GM21381 (cell line): ENCODE measurements around the gene UXS1.

Experiments
- ATAC-seq: cut with Tn5 transposase; IDR thresholded peaks from one replicate; pipeline ENCODE4 v1.9.1; 2021; ENCODE audit warnings: mild to moderate bottlenecking, moderate library complexity; ENCODE audit not compliant: unreplicated experiment

The UXS1 gene

DNA sequence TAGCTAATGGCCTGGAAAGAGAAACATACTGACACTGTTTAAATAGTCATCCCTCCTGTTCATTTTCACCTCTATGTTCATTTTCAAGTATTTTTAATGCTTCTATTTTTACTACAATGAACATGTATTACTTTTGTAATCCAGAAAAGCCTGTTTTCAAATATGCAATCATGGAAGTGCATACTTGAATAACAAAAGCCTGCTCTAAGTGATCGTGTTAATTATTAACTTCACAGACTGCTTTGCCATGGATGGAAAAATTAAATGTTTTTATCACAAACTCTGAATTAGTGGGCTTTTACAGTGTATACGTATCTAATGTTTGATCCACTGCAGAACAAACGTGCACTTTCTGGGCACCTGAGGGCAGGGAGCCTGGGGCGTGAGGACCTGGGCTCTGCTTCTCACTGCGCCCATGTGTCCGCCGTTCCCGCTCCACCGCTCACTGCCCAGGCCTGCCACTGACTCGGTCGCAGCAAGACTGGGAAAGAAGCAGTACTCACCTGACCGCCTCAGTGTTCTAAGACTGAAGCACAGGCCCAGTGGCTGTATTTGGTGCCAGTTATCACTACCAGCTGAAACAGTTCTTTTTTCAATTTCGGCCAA lies 80.6 kb downstream of the UXS1 start:
- ATAC-seq = no peak

GRCh38 chr2:106111882-106112571 lies 82.1 kb downstream of the UXS1 start:
- ATAC-seq = no peak

DNA sequence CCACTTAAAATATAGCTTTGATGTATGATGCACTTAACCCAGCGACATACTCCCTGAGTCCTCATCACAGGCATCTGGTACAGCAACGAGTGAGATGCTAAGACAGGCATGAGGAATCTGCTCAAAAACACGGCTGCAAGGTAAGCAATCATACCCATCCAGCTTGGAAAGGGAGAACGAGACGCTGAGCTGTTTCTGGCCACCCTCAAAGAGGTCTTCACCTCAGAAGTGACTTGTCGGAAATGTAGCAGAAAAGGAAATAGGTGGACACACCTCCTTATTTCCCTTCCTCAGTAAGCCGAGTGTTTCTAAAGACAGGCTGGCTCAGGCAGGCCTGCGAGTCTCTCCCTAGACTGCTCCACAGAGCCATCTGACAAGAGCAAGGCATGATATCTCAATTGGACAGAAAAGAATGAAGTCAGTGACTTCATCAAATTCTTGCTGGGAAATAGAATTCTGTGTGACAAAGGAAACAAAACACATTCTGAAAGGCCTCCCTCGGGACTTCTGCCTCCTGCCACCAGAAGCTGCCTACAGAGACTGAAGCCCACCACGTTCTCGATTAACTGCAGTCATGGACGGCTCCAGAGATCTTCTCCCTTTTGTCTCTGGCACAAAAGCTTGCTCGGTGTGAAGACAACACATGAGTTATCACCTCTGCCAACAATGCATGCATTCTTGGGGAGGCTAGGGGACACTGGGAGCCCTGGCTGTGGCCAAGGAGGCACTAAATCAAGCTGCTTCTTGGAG lies 84.3 kb downstream of the UXS1 start:
- no peak for ATAC-seq

DNA sequence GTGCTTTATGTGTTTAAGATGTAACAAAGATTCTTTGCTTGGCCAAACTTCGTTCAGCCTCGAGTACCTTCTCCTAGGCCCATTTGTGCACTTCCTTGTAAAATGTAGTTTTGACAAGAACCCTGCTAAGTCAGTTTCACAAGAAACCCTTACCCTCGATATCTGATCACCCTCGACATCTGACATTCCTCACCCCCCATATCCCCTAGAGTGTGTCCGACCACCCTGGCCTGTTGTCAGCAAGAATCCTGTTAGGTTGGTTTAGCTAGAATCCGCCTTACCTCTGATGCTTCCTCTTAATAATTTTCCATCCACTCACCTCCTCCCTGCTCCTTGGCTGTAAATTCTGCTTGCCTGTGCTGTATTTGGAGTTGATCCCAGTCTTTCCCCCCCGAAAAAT lies 85.3 kb downstream of the UXS1 start:
- no peak for ATAC-seq

- ATAC-seq = no peak
Observed at GRCh38 chr2:106108351-106108750, 85.8 kb downstream of the UXS1 start.

DNA sequence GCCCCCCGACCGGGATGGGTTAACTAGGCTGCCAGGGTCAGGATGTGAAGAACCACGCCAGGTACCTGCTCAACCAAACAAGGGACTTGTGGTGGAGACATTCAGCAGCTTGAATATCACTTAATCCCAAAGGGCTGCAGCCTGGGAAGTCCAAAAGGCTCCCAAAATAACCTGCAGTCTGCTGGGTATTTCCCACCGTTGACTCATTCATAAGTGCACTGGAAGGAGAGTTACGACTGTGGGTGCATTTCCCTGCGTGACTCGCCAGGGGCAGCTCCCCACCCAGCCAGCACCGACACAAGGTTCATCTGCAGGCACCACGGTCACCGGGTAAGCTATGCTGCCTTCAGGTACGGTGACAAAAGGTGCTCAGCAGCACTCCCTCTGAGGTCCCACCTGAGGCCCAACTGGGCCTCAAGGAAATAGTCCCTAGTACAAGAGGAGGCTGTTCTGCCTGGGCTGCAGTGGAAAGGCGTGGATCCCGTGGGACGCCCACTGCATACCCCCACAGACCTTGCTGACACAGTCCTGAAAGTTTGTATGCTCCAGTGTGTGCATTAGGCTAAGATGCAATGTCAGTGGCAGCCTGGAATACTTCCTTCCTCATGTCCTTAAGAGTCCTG lies 86.5 kb downstream of the UXS1 start:
- ATAC-seq = peak; percentile 69

DNA sequence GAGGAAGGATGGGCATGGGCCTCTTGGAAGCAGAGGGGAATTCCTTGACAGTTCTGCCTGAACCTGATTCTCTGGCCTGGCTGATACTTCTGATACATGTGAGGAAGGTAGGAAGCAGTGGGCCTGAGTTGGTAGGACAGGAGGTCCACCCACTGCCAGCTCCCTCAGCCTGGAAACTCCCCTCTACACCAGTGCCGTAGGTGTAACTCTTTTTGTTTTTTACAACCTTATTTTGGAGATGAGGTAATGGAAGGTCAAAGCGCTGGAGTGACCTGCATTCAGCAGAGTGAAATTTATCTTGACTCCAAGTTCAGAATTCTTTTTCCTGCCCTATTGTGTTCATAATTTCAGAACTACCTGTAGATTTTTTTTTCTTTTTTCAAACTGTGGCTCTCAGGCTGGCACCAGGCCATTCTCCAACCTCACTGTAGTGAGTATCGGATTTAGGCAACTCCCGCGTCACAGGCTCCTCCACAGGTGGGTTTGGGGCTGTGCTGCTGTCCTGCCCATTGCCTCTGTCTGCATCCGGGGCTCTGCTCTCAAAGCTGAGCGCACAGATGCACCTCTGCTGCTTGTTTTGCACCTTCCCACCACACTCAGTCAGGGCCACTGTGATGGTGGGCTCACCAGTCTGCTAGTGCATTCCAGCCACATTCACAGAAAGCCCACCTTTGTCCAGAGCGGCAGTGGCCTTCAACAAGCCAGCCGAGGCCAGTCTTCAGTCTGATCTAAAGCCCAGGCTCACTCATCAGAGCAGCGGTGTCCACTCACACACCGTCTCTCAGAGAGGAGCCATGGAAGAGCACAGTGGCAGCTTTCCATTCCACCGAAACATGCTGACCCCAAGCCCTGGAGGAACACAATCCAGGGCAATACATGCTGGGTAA lies 87.2 kb downstream of the UXS1 start:
- no peak for ATAC-seq

DNA sequence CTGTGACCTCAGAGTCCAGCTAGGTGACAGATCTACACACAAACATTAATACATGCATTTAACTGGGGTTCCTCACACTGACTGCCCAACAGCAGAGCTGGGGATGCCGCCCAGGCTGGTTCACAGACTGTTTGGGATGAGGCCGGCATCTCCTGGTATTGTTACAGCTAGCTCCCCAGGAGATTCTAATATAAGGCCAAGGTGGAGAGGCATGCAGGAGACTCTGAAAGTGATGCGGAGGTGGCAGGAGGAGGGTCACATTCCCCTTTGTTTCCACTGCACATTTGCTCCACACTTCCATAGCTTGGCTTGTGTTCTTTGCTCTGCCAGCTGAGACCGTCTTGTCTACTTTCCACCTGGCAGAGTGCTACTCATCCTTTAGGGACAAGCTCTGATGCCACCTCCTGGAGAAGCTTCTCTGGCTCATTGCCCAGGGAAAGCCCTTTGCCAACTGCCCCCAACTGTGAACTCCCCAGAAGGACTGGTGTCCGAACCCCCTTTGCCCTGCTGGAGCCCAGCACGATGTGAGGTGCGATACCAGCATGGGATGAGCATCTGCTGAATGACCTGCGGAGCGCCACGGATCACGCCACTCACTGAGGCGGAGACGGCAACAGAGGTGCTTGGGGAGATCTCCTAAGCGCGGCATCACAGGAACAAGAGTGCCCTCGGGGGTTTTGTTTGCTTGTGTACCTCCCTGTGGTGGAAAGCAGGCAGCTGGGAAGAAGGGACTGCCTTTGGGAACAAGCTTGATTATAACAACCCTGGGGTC lies 88.8 kb downstream of the UXS1 start:
- no peak for ATAC-seq

- no peak for ATAC-seq
Observed at GRCh38 chr2:106104332-106105062, 89.6 kb downstream of the UXS1 start.

DNA sequence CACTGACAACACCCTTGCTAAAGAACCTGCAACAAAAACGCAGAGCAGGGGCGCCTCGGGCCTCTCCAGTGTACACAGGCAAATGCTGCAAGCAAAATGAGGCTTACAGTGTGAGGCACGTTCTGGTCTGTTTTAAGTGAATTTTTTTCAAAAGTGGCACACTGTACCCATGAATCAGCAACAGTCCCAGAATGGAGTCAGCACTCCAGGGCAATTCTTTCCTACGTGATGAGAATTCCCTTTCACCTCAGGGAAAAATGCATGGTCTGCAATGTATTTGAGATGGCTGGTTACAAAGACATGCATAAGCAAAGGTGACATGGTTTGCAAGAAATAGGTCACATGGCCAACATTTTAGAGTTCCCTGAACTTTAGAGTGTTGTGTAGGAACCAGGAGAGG lies 94.4 kb downstream of the UXS1 start:
- ATAC-seq = no peak

DNA sequence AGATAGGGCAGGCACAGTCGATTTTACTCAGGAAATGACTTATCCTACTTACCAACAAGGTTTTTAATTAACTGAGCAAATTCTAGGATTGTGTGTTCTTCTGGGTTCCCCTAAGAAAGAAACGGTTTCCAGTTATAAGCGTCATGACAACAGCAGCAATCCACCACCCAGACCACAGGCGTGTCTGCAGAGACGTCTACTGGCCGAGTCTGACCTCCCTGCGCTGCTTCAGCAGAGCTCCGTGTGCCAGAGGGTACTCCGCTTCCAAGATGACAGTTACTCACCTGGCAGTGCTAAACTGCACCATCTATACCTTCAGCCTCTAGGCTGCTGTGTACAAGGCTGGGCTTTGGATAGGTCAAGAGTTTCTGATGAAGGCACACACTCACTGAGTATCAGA lies 95.4 kb downstream of the UXS1 start:
- no peak for ATAC-seq

- no peak for ATAC-seq
Observed at GRCh38 chr2:106098081-106098480, 96.0 kb downstream of the UXS1 start.

DNA sequence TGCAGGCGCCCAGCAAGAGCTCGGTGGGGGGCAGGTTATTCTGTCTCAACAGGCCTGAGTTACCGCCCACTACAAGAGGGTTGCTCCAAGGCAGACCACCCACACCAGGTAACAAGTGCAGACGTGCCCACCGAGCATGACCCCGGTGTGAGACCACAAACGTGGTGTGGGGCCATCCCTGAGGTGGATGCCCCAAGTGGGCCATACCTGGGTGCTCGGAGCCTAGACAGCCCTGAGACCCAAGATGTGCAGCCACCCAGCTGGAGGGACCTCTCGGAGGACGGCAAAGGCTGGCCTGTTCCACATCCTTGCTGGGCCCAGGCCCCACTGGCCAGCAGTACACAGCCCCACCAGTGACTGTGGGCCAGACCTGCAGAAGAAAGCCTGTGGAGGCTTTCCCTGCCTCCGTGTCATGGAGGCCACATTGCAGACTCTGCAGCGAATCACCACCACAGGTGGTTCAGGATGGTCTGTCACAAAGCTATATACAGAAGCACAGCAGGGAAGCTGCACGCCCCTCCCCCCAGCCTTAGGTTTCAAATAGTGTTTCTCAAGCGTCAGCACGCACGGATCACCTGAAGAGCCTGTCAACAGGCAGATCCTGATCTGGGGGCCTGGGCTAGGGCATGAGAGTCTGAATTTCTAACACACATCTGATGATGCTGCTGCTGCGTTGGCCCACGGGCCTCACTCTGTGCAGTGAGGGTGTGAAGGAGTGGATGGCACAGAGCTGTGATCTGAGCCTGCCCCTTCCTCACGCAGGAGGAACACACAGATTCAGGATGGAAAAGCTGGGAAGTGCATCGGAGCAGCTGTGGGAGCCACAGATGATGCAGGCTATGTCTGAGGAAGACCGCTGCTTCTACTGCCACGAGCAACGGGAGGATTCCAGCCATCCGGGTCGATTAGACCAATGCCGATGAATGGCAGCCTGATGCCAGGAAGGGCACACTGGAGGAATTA lies 96.8 kb downstream of the UXS1 start:
- ATAC-seq = no peak

DNA sequence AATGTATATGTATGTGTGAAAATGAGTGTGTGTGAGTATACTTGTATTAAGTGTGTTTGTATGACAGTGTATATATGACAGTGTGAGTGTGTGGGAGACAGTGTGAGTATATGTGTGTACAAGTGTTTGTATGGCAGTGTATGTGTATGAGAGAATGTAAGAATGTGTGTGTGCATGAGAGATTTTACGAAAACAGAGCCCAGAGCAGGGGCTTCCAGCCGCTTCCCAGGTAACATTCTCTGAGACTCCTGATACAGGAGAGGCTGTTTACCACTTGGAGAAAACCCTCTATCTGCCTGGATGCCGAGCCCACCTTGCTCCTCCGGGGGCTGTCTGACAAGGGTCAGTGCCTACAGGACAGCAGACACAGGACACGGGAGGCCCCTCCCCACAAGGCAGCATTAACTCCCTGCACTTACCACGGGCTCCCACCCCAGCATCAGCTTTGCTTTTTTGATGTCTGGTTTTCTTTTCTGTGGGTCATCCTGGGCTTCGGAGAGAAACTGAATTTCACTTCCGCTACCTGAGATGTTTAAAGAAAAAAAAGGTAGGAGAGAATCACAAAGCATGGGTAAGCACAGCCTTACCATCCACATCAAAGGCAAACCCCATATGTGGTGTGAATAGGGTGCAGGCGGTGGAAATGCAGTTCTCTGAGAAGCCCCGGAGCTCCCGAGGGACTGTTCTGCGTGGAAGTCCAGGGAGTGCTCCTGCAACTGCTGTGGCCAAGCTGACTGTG lies 97.6 kb downstream of the UXS1 start:
- no peak for ATAC-seq

GRCh38 chr2:106095478-106096298 lies 98.4 kb downstream of the UXS1 start:
- ATAC-seq = no peak

- no peak for ATAC-seq
Observed at GRCh38 chr2:106094131-106094841, 99.8 kb downstream of the UXS1 start.
